Measurements from ENCODE around the gene AMIGO3.
"Not testable (repeated sequence)": the region's sequence is repeated elsewhere in the genome, so short reads cannot be mapped to it uniquely, and the experiment has no call there.

Gene AMIGO3, protein sequence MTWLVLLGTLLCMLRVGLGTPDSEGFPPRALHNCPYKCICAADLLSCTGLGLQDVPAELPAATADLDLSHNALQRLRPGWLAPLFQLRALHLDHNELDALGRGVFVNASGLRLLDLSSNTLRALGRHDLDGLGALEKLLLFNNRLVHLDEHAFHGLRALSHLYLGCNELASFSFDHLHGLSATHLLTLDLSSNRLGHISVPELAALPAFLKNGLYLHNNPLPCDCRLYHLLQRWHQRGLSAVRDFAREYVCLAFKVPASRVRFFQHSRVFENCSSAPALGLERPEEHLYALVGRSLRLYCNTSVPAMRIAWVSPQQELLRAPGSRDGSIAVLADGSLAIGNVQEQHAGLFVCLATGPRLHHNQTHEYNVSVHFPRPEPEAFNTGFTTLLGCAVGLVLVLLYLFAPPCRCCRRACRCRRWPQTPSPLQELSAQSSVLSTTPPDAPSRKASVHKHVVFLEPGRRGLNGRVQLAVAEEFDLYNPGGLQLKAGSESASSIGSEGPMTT

DNA sequence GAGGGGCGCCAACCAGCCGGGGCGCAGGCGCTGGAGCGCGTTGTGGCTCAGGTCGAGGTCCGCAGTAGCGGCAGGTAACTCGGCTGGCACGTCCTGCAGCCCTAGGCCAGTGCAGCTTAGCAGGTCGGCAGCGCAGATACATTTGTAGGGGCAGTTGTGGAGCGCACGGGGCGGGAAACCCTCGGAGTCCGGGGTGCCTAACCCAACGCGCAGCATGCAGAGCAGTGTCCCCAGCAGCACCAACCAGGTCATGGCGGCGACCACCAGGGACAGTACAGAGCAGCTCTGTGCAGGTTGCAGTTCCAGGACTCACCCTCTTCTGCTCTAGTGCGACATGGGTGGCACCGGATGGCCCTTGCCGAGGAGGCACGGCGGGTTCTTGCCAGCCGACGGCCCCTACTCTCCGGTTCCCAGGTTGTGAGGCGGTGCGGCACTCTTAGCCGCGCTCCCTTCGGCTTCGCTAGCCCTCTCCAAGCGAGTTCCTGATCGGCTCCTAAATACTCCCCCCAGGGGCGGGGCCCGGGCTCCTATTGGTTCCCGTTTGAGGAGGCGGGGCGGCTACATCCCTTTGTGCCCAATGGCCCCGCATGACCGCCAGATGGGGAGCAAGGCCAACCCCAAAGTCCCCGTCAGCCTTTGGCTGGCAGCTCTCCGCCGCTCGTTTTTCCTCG, at the start of gene AMIGO3:
Gene AMIGO3, minus strand, starts transcription at position 471 of the 671 bp plus-strand sequence. Its CDS starts 219 bp downstream, at position 252.
- in situ Hi-C loops (cut with HindIII; ENCODE audit: low sequenced_read_pairs): no loop called here

DNA sequence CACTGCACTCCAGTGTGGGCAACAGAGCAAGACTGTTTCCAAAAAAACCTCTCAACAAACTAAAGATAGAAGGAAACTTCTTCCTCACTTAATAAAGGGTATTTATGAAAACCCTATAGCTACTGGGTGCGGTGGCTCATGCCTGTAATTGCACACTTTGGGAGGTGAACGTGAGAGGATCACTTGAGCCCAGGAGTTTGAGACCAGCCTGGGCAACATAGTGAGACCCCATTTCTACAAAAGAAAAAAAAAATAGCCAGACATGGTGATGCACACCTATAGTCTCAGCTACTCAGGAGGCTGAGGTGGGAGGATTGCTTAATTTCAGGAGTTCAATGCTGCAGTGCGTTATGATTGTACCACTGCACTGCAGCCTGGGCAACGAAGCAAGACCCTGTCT, 44.5 kb upstream of the AMIGO3 start:
- in situ Hi-C loops (cut with HindIII; ENCODE audit: low sequenced_read_pairs): no loop called here

DNA sequence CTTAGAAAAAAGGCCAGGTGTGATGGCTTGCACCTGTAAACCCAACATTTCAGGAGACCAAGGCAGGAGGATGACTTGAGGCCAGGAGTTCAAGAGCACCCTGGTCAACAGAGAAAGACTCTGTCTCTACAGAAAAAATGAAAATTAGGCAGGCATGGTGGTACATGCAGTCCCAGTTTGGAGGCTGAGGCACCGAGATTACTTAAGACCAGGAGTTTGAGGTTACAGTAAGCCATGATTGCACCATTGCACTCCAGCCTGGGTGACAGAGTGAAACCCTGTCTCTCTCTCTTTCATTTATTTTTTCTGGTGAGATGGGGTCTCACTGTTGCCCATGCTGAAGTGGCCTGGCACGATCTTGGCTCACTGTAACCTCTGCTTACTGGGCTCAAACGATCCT, 42.2 kb upstream of the AMIGO3 start:
- in situ Hi-C loops (cut with HindIII; ENCODE audit: low sequenced_read_pairs): no loop called here

DNA sequence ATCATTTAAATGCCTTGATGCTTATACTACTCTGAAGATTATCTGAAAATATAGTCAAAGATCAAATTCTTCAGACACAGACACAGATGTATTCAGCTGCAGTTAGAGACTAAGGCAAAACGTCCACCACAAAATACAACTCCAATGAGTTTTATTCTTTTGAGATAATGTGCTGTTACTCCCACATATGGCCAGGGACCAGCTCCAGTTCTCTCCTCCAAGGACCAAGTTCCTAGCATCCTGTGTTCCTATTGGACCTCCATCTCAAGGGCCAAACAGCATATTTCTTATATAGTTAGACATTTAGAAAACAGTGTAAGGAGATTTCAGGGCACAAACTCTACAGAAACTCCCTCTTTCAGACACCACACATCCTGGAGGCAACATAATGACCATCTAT, 39.7 kb upstream of the AMIGO3 start:
- in situ Hi-C loops (cut with HindIII; ENCODE audit: low sequenced_read_pairs): no loop called here

DNA sequence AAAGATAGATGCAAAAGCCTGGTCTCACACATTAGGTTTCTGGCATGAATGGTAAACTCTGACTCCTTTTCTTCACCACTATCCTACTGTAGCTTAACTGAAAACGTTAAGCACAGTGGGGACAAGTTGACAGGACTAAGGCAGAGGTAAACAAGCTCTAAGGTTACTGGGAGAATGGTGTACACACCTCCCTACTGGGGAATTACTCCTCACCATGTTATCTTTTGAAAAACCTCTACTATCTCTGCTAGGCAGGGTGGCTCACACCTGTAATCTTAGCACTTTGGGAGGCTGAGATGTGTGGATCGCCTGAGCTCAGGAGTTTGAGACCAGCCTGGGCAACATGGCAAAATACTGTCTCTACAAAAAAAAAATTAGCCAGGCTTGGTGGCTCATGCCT, 37.7 kb upstream of the AMIGO3 start:
- in situ Hi-C loops (cut with HindIII; ENCODE audit: low sequenced_read_pairs): no loop called here

DNA sequence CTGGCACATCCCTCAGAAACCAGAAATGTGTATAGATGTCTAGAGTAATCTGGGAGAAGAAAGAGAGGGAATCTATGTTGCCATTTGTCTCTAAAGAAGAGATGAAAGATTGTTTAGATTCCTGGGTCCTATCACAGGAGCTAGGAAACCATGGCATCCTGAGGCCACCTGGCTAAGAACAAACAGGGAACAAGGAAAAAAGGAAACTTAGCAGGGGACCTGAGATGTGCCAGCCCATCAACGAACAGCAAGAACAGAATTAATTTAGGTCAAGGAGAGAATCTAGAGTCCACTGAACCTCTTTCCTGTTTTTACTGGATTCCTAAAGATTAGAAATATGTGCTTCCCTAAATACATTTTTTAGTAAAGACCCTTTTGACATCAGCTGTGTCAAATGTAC, 36.6 kb upstream of the AMIGO3 start:
- in situ Hi-C loops (cut with HindIII; ENCODE audit: low sequenced_read_pairs): no loop called here

DNA sequence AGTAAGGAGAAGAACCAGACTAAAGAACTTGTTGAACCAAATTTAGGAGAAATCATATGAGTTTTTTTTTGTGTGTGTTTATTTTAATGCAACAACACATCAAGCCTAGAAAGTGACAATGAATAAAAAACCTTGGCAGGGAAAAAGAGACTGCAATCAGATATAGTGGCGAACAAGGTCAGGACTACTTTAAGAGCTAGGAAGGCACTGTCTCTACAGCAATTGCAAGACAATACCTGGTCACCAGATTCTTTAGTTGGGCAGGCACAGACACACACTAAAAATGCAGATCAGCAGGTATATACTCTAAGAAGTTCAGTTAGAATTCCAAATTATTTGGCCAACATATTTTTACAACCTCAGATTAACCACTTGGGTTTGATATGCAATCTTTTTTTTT, 35.1 kb upstream of the AMIGO3 start:
- in situ Hi-C loops (cut with HindIII; ENCODE audit: low sequenced_read_pairs): no loop called here

DNA sequence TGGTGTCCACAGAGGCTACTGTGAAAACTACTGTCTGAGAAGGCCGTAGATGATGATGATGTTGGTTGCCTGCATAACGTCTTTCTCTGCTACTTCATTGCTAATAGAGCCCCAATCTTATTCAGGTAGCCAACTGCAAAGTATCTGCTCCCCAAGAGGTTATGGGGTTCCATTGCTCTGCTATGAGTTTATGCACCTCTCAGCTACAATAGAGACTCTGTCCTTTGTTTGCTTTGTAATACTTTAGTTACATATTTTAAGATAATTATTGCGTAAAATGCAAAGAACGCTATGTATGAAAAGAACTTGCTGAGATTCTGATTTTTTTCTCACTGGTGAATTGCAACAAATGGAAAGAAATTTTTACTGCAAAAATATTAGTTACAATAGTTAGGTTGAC, 32.0 kb upstream of the AMIGO3 start:
- in situ Hi-C loops (cut with HindIII; ENCODE audit: low sequenced_read_pairs): no loop called here

DNA sequence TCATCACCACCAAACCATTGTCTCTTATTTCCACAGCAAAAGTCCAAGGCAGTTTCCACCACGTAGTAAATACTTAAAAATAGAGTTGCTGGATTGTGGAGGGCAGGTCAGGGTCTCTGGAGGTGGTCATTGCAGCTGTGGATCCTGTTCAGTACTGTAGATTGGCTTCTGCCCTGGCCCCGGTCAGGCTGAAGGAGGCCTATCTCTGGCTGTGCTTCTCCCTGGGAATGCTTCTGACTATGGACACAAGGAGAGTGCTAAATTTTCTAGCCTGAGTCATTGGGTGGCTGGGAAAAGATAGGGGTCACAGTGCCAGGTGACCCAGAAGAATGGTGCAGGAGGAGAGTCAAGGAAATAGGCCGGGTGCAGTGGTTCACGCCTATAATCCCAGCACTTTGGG, 30.6 kb upstream of the AMIGO3 start:
- in situ Hi-C loops (cut with HindIII; ENCODE audit: low sequenced_read_pairs): no loop called here

DNA sequence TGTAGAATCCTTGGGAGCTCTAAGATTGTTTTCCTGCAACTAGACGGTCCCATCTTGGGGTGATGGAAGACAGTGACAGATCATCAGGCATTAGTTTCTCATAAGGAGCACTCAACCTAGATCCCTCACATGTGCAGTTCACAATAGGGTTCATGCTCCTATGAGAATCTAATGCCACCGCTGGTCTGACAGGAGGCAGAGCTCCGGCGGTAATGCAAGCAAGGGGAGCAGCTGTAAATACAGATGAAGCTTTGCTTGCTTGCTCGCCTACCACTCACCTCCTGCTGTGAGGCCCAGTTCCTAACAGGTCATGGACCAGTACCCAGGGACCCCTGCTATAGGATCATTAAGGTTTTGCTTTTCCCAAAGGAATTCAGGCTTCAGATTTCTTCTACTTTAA, 29.4 kb upstream of the AMIGO3 start:
- in situ Hi-C loops (cut with HindIII; ENCODE audit: low sequenced_read_pairs): not testable (repeated sequence)

DNA sequence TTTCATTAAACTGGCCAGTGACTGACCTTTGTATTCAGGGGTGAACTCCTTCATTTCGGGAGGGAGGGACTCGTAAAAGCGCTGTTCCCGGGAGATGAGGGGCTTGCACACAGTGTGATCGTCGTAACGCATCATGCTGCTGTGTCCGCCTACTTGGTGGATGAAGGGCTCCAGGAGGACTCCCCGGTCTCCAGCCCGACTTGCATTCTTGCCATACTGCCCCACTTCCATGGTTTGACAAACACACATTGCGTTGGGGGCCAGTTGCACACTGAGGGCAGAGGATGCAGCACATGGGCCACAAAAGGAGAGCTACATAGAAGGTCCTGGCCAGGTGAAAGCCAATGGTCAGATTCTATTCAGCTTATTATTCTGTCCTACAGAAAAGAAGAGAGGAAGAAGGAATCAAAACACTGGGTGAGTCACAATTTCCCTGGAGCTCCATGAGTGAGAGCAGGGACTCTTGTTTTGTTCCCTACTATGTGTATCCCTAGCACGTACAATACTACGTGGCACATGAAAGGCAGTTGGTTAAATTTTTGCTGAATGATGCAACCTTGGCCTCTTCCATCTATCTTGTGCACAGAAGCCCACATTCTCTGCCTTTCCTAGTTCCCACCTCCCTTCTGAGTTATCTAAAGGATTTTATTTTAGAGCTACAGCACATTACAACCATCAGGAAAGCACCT, 28.5 kb upstream of the AMIGO3 start:
- in situ Hi-C loops (cut with HindIII; ENCODE audit: low sequenced_read_pairs): no loop called here

DNA sequence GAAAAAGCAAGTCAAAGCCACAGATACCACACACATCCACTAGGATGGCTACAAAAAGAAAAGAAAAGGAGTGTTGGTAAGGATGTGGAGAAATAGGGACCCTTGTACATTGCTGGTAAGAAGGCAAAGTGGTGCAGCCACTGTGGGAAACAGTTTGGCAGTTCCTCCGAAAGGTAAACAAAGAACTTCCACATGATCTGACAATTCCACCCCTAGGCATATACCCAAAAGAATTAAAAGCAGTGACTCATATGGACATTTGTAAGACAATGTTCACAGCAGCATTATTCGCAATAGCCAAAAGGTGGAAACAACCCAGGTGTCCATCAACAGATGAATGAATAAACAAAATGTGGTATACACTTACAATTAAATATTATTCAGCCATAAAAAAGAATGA, 26.5 kb upstream of the AMIGO3 start:
- in situ Hi-C loops (cut with HindIII; ENCODE audit: low sequenced_read_pairs): no loop called here

DNA sequence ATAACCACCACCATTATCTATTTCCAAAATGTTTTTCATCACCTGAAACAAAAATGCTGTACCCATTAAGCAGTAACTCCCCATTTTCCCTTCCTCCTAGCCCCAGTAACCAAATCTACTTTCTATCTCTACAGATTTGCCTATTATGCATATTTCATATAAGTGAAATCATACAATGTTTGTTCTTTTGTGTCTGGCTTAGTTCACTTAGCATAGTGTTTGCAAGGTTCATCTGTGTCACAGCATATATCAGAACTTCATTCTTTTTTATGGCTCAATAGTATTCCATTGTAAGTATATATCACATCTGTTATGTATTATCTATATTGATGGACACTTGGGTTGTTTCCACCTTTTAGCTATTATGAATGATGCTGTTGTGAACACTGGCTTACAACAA, 20.9 kb upstream of the AMIGO3 start:
- in situ Hi-C loops (cut with HindIII; ENCODE audit: low sequenced_read_pairs): no loop called here

DNA sequence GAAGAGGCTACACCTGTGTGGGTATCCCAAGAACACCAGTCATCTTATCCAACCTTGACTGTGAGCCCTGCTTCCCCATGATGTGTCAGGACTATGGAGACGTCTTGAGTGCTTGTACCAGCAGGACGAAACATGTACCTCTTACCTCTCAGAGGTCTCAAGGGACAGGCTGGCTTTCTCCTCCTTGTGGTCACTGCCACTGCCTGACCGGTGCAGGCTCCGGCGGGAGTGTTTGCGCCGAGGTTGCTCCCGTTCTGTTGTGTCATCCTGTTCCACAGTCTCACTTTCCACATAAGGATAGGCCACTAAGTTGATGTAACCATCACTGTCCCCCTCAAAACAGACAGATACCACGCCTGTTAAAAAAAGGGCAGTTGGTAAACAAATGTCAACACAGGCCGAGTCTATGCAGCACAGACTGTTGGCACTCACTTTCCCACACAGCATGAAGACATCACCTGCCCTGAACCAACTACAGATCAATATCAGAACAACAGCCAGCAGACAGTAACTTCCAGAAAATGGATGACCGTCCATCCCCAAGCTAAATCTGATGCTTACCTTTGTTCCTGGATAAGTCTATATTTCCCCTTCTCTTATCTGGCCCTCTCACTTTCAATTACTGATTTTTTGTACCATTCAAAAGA, 18.7 kb upstream of the AMIGO3 start:
- in situ Hi-C loops (cut with HindIII; ENCODE audit: low sequenced_read_pairs): no loop called here

DNA sequence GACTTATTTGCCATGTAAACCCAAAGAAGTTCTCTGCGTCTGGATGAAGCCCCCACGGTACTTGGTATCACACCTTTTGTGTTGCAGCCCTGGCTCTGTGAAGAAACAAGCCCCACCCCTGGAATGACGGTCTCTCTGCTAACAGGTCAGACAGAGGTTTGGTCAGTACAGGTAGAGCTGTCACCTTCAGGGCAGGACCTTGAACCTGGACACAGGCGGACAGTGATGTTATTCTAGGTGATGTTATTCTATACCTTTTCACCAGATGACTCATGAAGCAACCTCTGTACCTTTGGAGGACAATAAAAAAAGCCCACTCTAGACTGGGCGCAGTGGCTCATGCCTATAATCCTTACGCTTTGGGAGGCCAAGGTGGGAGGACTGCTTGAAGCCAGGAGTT, 15.3 kb upstream of the AMIGO3 start:
- in situ Hi-C loops (cut with HindIII; ENCODE audit: low sequenced_read_pairs): no loop called here

DNA sequence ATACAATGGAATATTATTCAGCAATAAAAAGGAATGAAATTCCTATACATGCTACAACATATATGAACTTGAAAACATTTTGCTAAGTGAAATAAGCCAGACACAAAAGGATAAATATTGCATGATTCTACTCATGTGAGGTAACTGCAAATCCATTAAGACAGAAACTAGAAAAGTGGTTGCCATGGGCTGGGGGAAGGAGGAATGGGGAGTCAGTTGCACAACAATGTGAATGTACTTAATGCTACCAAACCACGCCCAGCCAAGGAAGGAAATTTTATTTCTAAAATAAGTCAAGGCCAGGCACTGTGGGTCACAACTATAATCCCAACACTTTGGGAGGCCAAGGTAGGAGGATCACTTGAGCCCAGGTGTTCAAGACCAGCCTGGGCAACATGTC, 14.1 kb upstream of the AMIGO3 start:
- in situ Hi-C loops (cut with HindIII; ENCODE audit: low sequenced_read_pairs): no loop called here

DNA sequence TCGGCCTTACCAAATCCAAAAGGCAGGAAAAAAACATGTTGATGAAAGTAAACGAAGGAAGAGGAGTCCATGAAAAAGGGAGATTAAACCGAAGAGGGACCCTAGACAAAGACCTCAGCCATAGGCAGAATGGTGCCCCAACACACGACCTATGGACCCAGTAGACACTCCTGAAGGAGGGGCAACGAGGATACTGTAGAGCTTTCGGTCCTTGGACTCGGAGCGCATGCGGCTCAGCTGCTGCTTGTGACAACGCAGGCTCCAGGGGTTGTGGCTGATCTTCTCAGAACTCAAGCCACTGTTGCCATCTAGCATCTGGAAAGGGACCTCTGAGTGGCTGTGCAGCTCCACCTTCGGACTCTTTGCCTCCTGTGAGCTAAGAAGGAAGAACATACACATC, 13.1 kb upstream of the AMIGO3 start:
- in situ Hi-C loops (cut with HindIII; ENCODE audit: low sequenced_read_pairs): no loop called here

DNA sequence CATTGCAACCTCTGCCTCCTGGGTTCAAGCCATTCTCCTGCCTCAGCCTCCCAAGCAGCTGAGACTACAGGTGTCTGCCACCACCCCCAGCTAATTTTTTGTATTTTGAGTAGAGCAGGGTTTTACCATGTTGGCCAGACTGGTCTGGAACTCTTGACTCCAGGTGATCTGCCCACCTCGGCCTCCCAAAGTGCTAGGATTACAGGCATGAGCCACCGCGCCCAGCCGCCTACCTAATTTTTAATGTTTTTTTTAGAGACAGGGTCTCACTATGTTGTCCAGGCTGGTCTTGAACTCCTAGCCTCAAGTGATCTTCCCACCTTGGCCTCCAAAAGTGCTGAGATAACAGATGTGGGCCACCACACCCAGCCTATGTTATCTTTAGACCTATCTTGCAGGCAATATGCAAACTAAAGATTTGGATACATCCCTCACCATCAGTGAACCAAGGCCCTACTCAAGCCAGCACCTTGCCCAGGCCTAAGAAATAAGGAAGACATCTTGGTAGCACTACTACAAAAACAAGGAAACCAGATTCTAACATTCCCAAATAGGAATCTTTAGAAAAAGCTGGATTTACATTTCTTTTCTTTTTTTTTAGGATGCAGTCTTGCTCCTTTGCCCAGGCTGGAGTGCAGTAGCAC, 10.6 kb upstream of the AMIGO3 start:
- in situ Hi-C loops (cut with HindIII; ENCODE audit: low sequenced_read_pairs): no loop called here

DNA sequence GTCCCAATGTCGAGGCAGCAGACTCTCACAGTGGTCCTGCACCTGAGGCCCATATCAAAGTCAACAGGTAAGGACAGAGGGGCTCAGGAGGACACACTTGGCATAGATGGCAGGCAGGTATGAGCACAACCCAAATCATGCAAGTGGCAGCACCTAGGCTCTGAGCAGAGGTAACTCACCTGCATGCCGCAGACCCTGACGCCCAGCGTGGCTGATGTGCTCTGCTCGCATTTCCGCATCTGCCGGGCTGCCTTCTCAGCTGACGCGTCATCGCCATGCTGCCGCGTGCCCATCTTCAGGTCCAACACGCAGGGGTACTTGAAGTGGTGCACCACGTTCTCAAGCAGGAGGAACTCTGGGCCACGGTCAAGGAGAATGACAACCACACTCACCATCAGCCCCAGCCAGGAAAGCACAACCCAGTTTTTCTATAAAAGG, 8.5 kb upstream of the AMIGO3 start:
- in situ Hi-C loops (cut with HindIII; ENCODE audit: low sequenced_read_pairs): no loop called here

DNA sequence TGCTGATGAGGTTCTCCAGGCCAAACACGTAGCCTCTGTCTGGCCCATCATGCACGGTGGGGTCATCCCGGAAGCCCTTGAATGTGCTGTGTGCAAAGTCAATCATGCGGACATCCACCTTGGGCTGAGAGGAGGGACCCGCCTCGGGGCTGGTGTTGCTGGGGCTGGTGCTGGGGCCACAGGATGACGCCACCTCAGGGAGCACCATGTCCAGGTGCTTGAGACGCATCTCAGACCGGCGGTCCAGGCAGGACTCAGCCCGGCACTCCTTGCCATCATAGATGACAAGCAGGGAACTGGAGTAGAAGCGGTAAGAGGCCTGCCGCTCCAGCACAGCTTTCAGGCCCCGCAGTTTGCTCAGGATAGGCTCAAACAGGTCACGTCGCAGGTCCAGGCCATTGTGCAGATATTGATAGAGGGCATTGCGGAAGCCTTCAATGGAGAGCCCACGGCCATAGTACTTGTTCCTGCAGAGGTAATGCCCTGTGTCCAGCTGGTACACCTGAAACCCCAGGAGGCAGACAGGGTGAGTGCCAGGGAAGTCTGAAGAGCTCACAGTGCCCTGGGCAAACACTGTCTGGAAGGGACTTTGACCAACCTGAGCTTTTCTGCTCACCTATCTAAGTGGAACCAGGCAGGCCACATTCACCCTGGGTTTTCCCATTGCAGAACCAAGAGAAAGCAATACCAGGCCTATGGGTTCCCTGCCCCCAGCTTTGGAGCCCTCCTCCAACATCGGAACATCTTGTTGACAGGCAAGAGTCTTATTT, 7.9 kb upstream of the AMIGO3 start:
- in situ Hi-C loops (cut with HindIII; ENCODE audit: low sequenced_read_pairs): no loop called here

Measured in DLD1 (cell line).